HL-60/S4 treated with phorbol 12-myristate 13-acetate at 8.2 ng/mL for 4 days and 3 days (cell line): ENCODE data around the gene RPL18.
"Not testable (repeated sequence)": the region's sequence is repeated elsewhere in the genome, so short reads cannot be mapped to it uniquely, and the experiment has no call there.

Experiments
- in situ Hi-C: fragments of 300-500 bp; cut with MboI; formaldehyde crosslinking; loops from 2 replicates; pipeline ENCODE4 v1.15.0; 2022; ENCODE audit warnings: low sequenced_read_pairs

The RPL18 gene

DNA sequence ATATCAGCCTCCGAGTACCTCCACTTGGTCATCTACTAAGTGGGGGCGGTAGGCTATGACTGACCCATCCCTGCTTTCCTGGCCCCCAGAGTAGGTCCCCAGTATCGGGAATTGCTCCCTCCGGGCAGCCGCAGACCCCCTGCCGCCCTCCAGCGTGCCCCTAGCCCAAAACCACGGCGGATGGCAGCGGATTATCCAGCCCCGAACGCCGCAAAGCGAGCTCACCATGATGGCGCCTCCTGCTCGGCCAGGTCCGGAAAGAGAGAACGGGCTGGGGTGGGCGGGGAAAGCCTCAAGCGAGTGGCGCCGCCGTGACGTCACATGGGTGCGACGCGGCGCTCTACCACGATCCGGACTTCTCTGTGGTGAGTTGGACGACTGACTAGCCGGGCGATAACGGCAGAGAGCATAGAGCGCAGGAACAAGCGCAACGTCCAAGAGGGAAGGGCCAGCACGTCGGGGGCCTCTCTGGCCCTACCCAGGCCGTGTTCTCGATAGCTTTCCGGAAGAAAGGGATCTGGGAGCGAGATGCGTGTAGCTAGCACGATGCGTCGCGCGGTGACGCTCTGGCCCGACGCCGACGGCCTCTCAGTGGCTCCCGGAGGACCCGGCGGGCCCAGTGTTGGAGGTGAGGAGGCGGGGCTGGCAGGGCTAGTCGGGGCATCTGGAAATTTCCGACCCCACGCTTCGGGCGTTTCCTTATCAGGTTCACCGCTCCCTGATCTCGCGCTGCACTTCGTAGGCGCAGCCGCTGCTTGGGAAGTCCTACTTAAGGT, at the start of gene RPL18, which contains the start of gene SPHK2:
Gene RPL18, minus strand, starts transcription at position 263 of the 776 bp plus-strand sequence. Its CDS starts 35 bp downstream, at position 228.
Gene SPHK2, plus strand, starts transcription at position 591 of the 776 bp plus-strand sequence. CDS start 1,009 bp downstream, outside the sequence.
- in situ Hi-C loops = no loop called here

DNA sequence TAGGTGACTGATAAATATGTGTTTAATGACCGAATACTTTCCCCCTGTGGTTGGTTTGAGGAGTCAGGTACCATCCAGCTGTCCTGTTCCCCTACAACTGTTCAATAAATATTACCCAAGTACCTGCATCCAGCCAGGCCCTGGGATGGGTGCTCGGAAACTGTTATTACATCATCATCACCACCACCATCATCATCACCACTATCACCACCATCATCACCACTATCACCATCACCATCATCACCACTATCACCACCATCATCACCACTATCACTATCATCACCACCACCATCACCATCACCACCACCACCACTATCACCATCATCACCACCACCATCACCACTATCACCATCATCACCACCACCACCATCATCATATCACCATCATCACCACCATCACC, 49.8 kb upstream of the RPL18 start:
- in situ Hi-C loops = no loop called here

DNA sequence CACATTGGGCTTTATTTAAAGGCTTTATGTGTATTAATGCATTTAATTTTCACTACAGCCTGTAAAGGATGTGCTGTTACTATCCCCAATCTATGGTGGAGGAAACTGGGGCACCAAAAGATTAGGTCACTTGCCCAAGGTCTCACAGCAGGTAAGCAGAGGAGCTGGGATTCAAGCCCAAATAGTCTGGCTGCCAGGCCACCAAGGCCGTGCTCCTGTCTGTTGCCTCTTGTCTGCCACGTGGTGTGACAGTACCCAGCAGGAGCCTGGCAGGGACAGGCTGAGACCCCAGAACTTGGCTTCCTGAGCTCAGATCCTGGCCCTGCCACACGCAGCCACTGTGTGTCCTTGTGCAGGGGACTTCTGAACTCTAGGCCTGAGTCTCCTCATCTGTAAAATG, 49.4 kb upstream of the RPL18 start:
- in situ Hi-C loops = no loop called here

DNA sequence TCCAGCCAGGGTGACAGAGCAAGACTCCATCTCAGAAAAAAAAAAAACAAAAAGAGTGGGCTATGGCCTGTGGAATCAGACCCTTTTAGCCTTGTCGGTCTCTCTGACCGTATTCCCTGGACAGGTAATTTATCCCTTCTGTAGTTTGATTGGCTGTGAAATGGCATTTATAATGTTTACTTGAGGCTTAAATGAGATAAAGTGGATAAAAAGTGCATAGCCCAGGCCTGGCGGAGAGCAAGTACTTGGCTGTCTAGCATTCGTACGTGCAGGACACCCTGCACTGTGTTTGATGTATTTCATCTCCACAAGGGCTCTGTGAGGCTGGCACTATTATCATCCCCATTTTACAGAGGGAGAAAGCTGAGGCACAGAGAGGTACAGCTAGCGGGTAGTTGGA, 46.8 kb upstream of the RPL18 start:
- in situ Hi-C loops = no loop called here

DNA sequence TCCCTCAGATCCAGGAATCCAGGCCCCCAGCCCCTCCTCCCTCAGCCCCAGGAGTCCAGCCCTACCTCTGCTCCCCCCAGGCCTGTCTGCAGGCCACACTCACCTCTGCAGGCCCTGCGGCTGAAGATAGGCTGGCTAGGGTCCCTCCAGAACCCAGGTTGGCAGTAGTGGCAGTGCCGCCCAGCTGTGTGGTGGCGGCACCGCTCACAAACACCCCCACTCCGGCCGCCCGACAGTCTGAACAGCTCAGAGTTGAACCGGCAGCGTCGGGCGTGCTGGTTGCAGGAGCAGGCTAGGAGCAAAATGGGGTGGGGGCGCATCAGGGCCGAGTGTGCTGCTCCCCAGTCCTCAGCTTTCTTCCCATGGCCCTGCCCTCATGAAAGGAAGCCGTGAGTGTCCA, 45.5 kb upstream of the RPL18 start:
- in situ Hi-C loops = no loop called here

DNA sequence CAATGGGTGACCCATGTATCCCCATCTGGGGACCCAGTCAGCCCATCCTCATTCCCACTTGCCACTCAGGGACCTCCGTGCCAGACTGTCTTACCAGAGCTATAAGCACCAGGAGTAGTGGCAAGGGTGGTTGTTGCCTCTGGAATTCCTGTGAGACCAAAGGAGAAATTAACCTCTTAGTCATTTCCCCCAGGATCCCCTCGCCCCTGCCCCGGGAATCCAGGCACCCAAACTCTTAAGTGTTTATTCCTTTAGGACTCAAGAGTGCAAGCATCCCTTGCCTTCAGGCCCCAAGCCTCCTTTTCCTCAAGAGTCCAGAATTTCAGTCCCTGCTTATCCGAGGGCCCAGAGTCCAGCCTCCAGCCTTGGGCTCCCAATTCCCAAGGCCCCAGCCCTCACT, 44.7 kb upstream of the RPL18 start:
- in situ Hi-C loops = no loop called here

DNA sequence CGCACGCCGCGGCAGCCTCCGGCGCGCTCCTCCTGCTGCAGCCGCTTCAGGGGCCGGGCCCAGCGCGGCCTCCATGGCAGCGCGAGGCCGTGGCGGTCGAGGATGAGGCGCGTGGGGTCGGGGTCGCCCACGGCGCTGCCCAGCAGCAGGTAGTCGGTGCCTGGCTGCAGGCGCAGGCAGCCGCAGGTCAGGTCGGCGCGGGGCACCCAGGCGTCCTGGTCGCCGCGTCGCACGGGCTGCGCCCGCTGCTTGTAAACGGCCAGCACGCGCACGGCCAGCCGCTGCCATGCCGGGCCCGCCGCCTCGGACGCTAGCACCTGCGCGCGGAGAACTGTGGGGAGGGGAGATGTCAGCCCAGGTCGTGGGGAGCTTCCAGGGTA, 42.7 kb upstream of the RPL18 start:
- in situ Hi-C loops = no loop called here

DNA sequence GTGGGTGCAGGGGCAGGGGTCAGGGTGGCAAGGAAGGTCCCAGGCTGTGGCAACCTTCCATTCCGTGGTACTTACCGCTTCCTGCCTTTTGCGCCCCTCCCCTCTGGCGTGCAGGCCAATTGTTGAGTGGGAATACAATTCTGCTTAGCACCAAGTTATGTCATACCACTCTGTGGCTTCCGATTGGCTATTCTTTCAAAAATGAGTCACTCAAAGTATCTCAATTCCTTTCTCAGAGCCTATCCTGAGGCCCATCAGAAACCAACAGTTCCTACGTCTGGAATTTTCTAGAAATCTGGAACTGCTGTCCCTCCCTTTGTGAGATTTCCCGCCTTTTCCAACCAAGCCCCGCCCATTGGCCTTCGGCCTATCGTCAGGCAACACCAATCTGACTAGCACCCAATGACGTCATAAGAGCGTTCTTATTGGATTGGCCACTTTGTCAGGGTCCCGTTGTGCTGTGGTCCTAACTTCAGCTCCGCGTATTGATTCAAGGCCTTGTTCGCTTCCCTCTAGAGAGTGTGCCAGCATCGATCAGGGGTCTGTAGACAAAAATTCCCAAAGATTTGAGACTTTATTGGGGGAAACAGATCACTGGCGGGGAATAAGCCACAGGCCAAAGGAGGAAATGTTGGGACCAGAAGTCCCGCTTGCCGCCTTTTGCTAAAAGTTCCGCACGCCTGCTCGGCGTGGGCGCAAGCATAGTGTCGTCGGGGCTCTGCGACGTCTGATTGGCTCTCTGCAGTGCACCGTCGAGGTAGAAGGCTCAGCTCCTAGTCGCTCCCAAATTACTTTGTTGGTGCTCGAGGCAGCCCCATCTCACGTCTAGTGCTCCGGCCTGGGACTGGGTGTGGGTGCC, 42.1 kb upstream of the RPL18 start:
- in situ Hi-C loops = no loop called here

DNA sequence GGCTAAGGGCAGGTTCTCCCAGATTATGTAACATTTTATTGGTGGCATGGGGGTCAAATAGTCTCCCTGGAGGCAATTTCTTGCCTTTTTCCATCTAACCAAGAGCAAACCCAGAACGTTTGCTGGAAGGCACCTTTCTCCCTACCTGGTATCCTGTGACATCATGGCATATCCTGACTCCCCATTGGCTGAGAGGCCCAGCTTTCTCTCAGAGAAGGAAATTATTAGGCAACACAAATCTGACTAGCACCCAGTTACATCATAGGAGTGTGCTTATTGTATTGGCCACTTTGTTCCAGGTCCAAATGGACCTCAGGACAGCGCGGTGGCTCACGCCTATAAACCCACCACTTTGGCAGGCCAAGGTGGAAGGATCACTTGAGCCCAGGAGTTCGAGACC, 40.8 kb upstream of the RPL18 start:
- in situ Hi-C loops = no loop called here

DNA sequence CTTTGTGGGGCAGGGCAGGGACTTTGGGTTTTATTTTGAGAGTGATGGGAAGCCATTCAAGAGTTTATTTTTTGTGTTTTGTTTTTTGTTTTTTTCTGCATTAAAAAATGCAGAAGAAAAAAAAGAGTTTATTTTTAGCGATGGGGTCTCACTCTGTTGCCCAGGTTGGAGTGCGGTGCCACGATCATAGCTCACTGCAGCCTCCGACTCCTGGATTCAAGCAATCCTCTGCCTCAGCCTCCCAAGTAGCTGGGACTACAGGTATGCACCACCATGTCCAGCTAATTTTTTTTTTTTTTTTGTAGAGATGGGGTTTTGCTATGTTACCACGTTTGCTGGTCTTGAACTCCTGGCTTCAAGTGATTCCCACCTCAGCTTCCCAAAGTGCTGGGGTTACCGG, 39.5 kb upstream of the RPL18 start:
- in situ Hi-C loops = no loop called here

DNA sequence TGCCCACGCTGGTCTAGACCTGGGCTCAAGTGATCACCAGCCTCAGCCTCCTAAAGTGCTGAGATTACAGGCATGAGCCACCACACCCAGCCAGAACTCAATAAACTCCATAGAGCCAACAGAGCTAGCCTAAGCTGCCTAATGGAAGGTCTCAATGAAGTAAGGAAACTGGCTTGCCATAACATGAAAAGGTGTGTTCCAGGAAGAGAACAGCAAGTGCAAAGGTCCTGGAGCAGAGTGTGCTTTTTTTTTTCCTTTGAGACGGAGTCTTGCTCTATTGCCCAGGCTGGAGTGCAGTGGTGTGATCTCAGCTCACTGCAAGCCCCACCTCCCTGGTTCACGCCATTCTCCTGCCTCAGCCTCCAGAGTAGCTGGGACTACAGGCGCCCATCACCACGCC, 38.9 kb upstream of the RPL18 start:
- in situ Hi-C loops = not testable (repeated sequence)

DNA sequence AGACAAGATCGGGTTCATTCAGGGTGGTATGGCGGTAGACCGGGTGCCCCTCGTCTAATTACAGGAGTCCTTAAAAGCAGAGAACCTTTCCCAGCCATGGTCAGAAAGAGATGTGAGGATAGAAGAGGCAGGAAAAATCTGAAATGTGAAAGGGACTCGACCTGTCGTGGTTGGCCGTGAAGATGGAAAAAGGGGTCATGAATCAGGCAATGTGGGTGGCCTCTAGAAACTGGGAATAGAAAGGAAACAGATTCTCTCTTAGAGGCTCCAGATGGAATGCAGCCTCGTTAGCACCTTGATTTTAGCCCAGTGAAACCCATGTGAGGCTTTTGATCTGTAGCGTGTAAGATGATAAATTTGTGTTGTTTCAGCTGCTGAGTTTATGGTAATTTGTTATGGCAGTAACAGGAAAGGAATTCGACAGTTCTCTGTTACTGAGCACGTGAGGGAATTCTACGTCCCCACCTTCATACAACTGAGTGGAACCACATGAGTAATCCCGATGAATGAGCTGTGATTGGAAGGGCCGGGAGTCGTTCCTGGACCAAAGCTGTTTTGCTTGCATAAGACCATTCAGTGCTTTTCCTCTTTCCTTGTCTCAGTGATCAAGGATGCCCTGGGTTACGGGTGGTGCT, 38.0 kb upstream of the RPL18 start:
- in situ Hi-C loops = no loop called here

DNA sequence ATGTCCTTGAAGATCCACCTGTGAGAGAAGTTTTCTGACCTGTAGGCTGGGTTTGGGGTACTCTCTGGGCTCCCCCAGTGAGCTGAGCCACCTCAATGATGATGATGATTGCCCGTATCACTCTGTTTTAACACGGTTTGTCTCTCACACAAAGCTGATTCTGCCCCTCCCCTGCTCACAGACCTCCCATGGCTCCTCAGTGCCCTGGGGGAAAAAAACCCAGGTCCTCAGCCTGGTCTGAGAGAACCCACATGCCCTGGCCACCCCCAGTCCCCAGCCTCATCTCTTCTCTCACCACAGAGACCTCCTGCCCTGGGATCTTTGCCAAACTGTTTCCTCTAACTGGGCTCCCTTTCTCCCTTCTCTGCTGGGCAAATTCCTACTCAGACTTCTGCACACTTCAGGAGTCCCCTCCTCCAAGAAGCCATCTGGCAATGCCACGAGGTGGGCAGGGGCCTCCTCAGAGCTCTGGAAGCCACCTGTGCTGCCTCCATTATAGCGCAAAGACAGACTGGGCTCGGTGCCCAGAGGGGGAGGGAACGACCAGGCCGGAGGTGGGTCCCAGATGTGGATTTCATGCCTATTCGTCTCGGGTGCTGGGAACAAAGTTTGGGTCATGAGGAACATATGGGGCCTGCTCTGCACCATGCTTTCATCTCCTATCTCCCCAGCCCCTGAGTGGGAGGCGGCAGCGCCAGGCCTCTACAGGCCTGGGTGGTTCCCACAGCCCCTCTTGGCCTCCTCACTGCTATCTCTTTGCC, 35.5 kb upstream of the RPL18 start:
- in situ Hi-C loops = no loop called here

DNA sequence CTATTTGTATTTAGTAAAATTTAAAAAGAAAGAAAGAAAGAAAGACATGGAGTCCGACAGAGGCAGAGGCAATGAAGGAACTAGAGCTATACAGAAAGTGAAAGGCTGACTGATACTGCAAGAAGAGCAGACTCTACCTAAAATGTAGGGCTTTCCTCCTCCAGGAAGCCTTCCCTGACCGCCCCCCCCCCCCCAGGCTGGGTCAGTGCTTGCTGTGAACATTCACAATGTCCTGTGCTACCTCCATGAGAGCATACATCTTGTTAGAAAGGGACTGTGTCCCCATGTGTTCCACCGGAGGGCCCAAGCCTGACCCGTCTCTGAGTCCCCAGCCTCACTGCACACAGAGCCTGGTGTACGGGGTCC, 32.7 kb upstream of the RPL18 start:
- in situ Hi-C loops = no loop called here

DNA sequence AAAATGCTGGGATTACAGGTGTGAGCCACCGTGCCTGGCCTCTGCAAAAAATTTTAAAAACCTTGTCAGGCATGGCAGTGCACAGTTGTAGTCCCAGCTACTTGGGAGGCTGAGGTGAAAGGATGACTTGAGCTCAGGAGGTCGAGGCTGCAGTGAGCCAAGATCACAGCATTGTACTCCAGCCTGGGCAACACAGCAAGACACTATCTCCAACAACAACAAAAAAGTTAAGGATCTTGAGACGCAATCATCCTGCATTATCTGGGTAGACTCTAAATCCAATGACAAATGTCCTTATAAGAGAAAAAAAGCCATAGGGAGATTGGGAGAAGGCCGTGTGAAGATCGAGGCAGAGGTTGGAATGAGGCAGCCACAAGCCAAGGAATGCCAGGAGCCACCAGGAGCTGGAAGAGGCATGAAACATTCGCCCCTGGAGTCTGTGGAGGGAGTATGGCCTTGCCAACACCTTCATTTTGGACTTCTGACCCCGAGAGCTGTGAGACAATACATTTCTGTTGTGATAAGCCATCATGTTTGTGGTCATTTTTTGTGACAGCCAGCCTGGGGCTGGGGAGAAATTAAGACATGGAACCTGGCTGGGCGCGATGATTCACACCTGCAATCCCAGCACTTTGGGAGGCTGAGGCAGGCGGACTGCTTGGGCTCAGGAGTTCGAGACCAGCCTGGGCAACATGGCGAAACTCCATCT, 32.1 kb upstream of the RPL18 start:
- in situ Hi-C loops = no loop called here

DNA sequence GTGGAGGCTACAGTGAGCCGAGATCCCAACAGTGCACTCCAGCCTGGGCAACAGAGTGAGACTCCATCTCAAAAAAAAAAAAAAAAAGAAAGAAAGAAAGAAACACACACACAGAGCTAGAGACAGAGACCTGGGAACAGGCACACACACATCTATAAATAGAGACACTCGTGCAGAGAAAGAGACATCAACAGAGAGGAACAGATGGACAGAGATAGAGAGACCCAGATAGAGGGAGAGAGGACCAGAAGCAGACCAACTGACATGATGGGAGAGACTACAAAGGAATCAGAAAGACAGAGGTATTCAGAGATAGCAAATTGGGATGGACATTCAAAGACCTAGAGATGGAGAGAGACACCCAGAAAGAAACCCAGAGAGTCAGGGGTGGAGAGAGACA, 29.2 kb upstream of the RPL18 start:
- in situ Hi-C loops = no loop called here

DNA sequence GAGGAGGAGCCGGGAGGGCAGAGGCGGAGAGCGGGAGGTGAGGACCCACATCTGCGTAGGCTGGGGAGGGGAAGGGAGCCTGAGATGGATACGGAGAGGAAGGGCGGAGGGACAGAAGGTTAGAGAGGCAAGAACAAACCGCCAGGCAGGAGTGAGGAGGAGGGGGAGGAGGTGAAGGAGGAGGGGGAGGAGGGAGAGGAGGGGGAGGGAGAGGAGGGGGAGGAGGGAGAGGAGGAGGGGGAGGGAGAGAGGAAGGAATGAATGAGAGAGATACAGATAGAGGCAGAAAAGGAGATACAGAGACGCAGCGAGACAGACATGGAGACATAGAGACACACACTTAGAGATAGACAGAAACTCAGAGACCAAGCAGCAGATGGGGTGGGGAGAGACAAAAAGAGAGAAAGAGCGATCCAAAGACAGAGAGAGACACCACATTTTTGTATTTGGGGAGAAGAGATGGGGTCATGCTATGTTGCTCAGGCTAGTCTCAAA, 27.8 kb upstream of the RPL18 start:
- in situ Hi-C loops = no loop called here

DNA sequence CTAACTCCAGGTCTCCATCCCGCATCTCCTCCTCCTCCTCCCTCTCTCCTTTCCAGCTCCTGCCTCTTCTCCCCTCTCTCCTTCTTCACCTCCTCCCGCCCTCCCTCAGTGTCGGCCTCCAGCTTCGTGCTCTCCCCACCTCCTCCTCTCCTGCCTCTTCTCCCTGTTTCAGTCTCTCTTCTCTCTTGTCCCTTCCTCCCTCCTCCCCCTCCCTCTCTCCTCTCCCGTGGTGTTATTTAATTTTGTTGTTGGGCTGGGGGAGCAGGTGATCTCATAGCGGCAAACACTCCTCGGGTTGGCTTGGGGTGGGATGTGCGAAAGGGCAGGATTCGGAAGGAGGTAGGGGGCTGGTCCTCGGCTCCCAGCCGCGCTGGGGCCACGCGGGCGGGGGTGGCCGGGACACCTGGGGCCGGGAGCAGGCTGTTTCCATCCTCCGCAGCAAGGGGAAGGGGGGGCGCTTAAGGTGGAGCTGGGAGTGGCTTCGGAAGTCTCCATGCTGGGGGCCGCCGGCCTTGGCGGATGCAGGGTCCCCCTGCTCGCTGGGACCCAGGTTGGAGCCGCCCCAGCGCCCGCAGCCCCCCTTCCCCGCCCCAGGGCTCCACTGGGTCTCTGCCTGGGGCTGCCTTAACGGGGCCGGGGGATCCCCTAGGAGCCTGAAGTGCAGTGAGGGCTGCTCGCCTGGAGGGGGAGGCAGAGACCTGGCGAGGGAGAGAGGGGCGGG, 27.2 kb upstream of the RPL18 start, which contains the start of gene CA11:
Gene CA11, minus strand, starts transcription at position 187 of the 721 bp plus-strand sequence. CDS start 555 bp downstream, outside the sequence.
- in situ Hi-C loops = no loop called here

DNA sequence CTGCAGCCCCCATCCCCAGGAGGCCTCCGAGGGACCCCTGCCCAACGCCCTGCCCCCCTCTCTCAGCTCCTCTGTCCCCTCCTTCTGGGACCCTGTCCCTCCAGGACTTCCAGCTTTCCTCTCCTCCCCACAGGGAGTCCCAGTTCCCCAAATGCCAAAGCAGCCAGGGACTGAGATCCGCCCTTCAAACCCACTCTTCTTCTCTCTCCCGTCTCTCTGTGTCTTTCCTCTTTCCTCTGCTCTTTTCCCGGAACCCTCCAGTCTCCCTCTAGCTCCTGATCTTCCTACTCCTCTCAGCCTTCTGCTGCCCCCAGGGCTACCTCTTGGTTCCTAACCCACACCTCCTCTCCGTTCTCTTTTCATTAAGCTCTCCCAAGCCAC, 26.6 kb upstream of the RPL18 start:
- in situ Hi-C loops = no loop called here
